ENCODE measurements around the gene SEMA6B.

DNA sequence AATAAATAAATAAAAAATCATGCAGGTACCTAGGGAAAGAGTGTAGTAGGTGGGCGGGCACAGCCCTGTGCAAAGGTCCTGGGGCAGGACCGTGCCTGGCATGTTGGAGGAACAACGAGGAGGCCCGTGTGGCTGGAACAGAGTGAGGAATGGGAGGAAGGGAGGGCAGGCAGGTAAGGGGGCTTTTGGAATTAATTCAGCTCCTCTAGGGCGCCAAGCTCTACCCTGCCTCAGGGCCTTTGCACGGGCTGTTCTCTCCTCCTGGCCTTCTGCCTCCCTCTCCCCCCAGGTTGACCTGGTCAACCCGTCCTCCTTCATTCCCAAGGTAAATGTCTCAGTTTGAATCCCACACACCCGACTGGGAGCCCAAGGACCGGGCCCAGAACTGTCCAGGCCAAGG lies 31.1 kb upstream of the SEMA6B start:
- TF ChIP-seq, protein P1, sequence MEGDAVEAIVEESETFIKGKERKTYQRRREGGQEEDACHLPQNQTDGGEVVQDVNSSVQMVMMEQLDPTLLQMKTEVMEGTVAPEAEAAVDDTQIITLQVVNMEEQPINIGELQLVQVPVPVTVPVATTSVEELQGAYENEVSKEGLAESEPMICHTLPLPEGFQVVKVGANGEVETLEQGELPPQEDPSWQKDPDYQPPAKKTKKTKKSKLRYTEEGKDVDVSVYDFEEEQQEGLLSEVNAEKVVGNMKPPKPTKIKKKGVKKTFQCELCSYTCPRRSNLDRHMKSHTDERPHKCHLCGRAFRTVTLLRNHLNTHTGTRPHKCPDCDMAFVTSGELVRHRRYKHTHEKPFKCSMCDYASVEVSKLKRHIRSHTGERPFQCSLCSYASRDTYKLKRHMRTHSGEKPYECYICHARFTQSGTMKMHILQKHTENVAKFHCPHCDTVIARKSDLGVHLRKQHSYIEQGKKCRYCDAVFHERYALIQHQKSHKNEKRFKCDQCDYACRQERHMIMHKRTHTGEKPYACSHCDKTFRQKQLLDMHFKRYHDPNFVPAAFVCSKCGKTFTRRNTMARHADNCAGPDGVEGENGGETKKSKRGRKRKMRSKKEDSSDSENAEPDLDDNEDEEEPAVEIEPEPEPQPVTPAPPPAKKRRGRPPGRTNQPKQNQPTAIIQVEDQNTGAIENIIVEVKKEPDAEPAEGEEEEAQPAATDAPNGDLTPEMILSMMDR (IDR thresholded peaks at IDR 0.05; ENCODE audit: low read depth, low read length, poor library complexity, severe bottlenecking) = no peak
- TF ChIP-seq EZH2phosphoT487 (IDR thresholded peaks at IDR 0.05; ENCODE audit: borderline replicate concordance, low read length) = no peak

Measured in DOHH2 (cell line).